ENCODE data around the gene KSR2. TPM values are rescaled to one million over a fixed set of nuclear protein-coding genes. Genes with fewer than 3 reads are reported as not detected.

KSR2 gene
- total RNA-seq, 4 donors from 2014 or later: 0.32 to 7.0 (median 0.60) TPM

- H3K9me3 ChIP-seq: no peaks in the 10 kb centered on the region
- intact Hi-C loops (cut with DNase I; ENCODE audit: low total_unique reads): no loop called here
- peak; percentile 85 for DNase-seq
- H3K27ac ChIP-seq: peak overlapping the region in 2 of 4 donors; percentile 35 to 41
- H3K36me3 ChIP-seq: no peaks in the 10 kb centered on the region
- no peak overlapping the region for H3K4me3 ChIP-seq
- TF ChIP-seq CTCF (IDR thresholded peaks at IDR 0.05): no peak
- peak in 2 of 3 donors; percentile 36 to 38 for TF ChIP-seq POLR2AphosphoS5 (IDR thresholded peaks at IDR 0.05)
- H3K4me1 ChIP-seq: peaks cover 0 to 24% (median 2%) of the 10 kb centered on the region in 4 donors
- WGBS, 2 donors (ENCODE audit: low coverage in 1 of 2): 34 to 39% methylated on average over 4 to 11 of the region's 11 CpGs
- no peaks in the 10 kb centered on the region for H3K27me3 ChIP-seq
- in situ Hi-C loops (cut with MboI; ENCODE audit: low pct_ligation_motif_present in 1 of 4, low pct_unique_long_range_greater_than_20kb in 1 of 4, low sequenced_read_pairs in 3 of 4): no loop called here
Measured at GRCh38 chr12:117518594-117519270, 450.1 kb downstream of the KSR2 start.

DNA sequence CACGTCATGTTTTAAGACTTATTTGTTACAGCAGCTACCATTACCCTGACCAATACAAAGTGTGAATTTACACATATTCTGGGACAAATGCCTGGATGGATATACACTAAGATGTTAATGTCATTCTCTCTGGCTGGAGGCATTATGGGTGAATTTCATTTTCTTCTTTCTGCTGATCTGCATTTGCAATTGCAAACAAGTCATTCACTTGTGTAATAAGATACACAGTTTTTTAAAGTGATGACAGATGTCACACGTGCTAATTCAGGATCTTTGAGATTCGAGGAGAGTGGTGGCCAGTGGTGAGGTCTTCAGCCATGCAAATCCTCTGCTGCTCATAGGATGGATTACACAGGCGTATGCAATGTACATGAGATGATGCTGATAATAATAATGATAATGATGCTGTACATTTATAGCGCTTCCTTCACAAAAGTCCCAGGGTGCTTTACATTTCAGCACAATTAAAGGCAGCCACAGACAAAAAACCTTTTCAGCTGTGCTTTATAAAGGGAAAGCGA is 451.5 kb downstream of the KSR2 start:
- no peaks in the 10 kb centered on the region for H3K36me3 ChIP-seq
- intact Hi-C loops (cut with DNase I; ENCODE audit: low total_unique reads) (no loop called here), in situ Hi-C loops (cut with MboI; ENCODE audit: low pct_ligation_motif_present in 1 of 4, low pct_unique_long_range_greater_than_20kb in 1 of 4, low sequenced_read_pairs in 3 of 4) (no loop called here)
- DNase-seq: no peak
- whole genome bisulfite sequencing, 2 donors (ENCODE audit: low coverage in 1 of 2): 72 to 84% methylated on average over 6 of the region's 6 CpGs
- TF ChIP-seq EP300 (IDR thresholded peaks at IDR 0.05; ENCODE audit: low read depth): no peak
- no peak for TF ChIP-seq CTCF (IDR thresholded peaks at IDR 0.05)
- TF ChIP-seq POLR2A (IDR thresholded peaks at IDR 0.05): no peak
- TF ChIP-seq POLR2AphosphoS5 (IDR thresholded peaks at IDR 0.05): no peak
- H3K27me3 ChIP-seq: no peaks in the 10 kb centered on the region
- no peaks in the 10 kb centered on the region for H3K9me3 ChIP-seq
- no peak overlapping the region for H3K27ac ChIP-seq
- H3K4me3 ChIP-seq: no peak overlapping the region
- H3K4me1 ChIP-seq: peaks cover 0 to 24% (median 2%) of the 10 kb centered on the region in 4 donors

GRCh38 chr12:117516034-117516433 is 452.8 kb downstream of the KSR2 start:
- Histone ChIP-seq H3K9me3 (no peaks in the 10 kb centered on the region), H3K36me3 (no peaks in the 10 kb centered on the region), H3K4me3 (no peak overlapping the region), H3K27ac (no peak overlapping the region), H3K4me1 (peaks cover 0 to 24% (median 2%) of the 10 kb centered on the region in 4 donors), H3K27me3 (no peaks in the 10 kb centered on the region)
- DNase-seq: no peak
- in situ Hi-C loops (cut with MboI; ENCODE audit: low pct_ligation_motif_present in 1 of 4, low pct_unique_long_range_greater_than_20kb in 1 of 4, low sequenced_read_pairs in 3 of 4) (no loop called here), intact Hi-C loops (cut with DNase I; ENCODE audit: low total_unique reads) (no loop called here)
- 64 to 80% methylated on average over 2 to 4 of the region's 4 CpGs for WGBS, 2 donors (ENCODE audit: low coverage in 1 of 2)
- TF ChIP-seq POLR2AphosphoS5 (IDR thresholded peaks at IDR 0.05): no peak
- TF ChIP-seq POLR2A (IDR thresholded peaks at IDR 0.05): no peak
- TF ChIP-seq CTCF (IDR thresholded peaks at IDR 0.05): no peak
- no peak for TF ChIP-seq EP300 (IDR thresholded peaks at IDR 0.05; ENCODE audit: low read depth)

GRCh38 chr12:117514016-117514415 is 454.8 kb downstream of the KSR2 start:
- Histone ChIP-seq H3K36me3 (no peaks in the 10 kb centered on the region), H3K9me3 (no peaks in the 10 kb centered on the region), H3K27me3 (no peaks in the 10 kb centered on the region), H3K27ac (no peak overlapping the region), H3K4me3 (no peak overlapping the region), H3K4me1 (peaks cover 0 to 6% (median under 1%) of the 10 kb centered on the region in 4 donors)
- WGBS, 2 donors (ENCODE audit: low coverage in 1 of 2): 27 to 50% methylated on average over 5 of the region's 5 CpGs
- intact Hi-C loops (cut with DNase I; ENCODE audit: low total_unique reads): no loop called here
- TF ChIP-seq EP300 (IDR thresholded peaks at IDR 0.05; ENCODE audit: low read depth) (no peak), CTCF (IDR thresholded peaks at IDR 0.05) (no peak), POLR2A (IDR thresholded peaks at IDR 0.05) (no peak), POLR2AphosphoS5 (IDR thresholded peaks at IDR 0.05) (no peak)
- no peak for DNase-seq
- in situ Hi-C loops (cut with MboI; ENCODE audit: low pct_ligation_motif_present in 1 of 4, low pct_unique_long_range_greater_than_20kb in 1 of 4, low sequenced_read_pairs in 3 of 4): no loop called here
